GM21367 (cell line): ENCODE measurements around the gene PRR15L.

Experiments
- ATAC-seq: cut with Tn5 transposase; IDR thresholded peaks from one replicate; pipeline ENCODE4 v1.9.1; 2021; ENCODE audit not compliant: unreplicated experiment

PRR15L gene

GRCh38 chr17:47962901-47963300 lies 5.2 kb upstream of the PRR15L start:
- no peak for ATAC-seq

GRCh38 chr17:47961406-47961805 lies 3.7 kb upstream of the PRR15L start:
- no peak for ATAC-seq

GRCh38 chr17:47959825-47960655 lies 2.4 kb upstream of the PRR15L start:
- no peak for ATAC-seq

GRCh38 chr17:47956791-47957590 lies 692 bp downstream of the PRR15L start:
- no peak for ATAC-seq

GRCh38 chr17:47955497-47956461 lies 1.9 kb downstream of the PRR15L start:
- no peak for ATAC-seq

- no peak for ATAC-seq
Measured at GRCh38 chr17:47953909-47954308, 3.8 kb downstream of the PRR15L start.

GRCh38 chr17:47952171-47953021 lies 5.3 kb downstream of the PRR15L start:
- ATAC-seq = no peak

- ATAC-seq = no peak
Measured at GRCh38 chr17:47950448-47950847, 7.2 kb downstream of the PRR15L start.

- peak; percentile 27 for ATAC-seq
Measured at GRCh38 chr17:47949946-47950345, 7.7 kb downstream of the PRR15L start.

GRCh38 chr17:47949197-47949759 lies 8.4 kb downstream of the PRR15L start:
- ATAC-seq = peak; percentile 51

- ATAC-seq = no peak
Measured at GRCh38 chr17:47948706-47949196, 8.9 kb downstream of the PRR15L start.

- no peak for ATAC-seq
Measured at GRCh38 chr17:47946929-47947397, 10.7 kb downstream of the PRR15L start.

- no peak for ATAC-seq
Measured at GRCh38 chr17:47946516-47946915, 11.2 kb downstream of the PRR15L start.

GRCh38 chr17:47945529-47946508 lies 11.9 kb downstream of the PRR15L start:
- no peak for ATAC-seq

- ATAC-seq = no peak
Measured at GRCh38 chr17:47945080-47945479, 12.6 kb downstream of the PRR15L start.

- no peak for ATAC-seq
Measured at GRCh38 chr17:47942568-47942967, 15.1 kb downstream of the PRR15L start.

GRCh38 chr17:47942096-47942510 lies 15.6 kb downstream of the PRR15L start:
- no peak for ATAC-seq
